ENCODE results near the gene IFIT2.
"Not testable (repeated sequence)": the region's sequence is repeated elsewhere in the genome, so short reads cannot be mapped to it uniquely, and the experiment has no call there.

The IFIT2 gene

GRCh38 chr10:89279421-89279869, 22.4 kb upstream of the IFIT2 start:
- DNase-seq (ENCODE audit: low read depth in 2 of 2), result no peak

GRCh38 chr10:89280508-89280907, 21.3 kb upstream of the IFIT2 start:
- DNase-seq (ENCODE audit: low read depth in 2 of 2), result no peak

- DNase-seq (ENCODE audit: low read depth in 2 of 2), result no peak
Measured at GRCh38 chr10:89281606-89282395, 20.0 kb upstream of the IFIT2 start.

- no peak for DNase-seq (ENCODE audit: low read depth in 2 of 2)
Measured at GRCh38 chr10:89283025-89283935, 18.6 kb upstream of the IFIT2 start.

GRCh38 chr10:89283936-89284475, 17.8 kb upstream of the IFIT2 start:
- DNase-seq (ENCODE audit: low read depth in 2 of 2), result no peak

- DNase-seq (ENCODE audit: low read depth in 2 of 2), result not testable (repeated sequence)
Measured at GRCh38 chr10:89284711-89285110, 17.1 kb upstream of the IFIT2 start.

- DNase-seq (ENCODE audit: low read depth in 2 of 2), result not testable (repeated sequence)
Measured at GRCh38 chr10:89285303-89285702, 16.5 kb upstream of the IFIT2 start.

GRCh38 chr10:89294721-89295239, 7.1 kb upstream of the IFIT2 start:
- DNase-seq (ENCODE audit: low read depth in 2 of 2), result no peak

GRCh38 chr10:89295597-89295996, 6.2 kb upstream of the IFIT2 start:
- DNase-seq (ENCODE audit: low read depth in 2 of 2), result no peak

GRCh38 chr10:89296220-89296648, 5.6 kb upstream of the IFIT2 start:
- DNase-seq (ENCODE audit: low read depth in 2 of 2), result no peak

GRCh38 chr10:89297356-89297755, 4.5 kb upstream of the IFIT2 start:
- no peak for DNase-seq (ENCODE audit: low read depth in 2 of 2)

- no peak for DNase-seq (ENCODE audit: low read depth in 2 of 2)
Measured at GRCh38 chr10:89297791-89298190, 4.1 kb upstream of the IFIT2 start.

GRCh38 chr10:89299031-89299430, 2.8 kb upstream of the IFIT2 start:
- DNase-seq (ENCODE audit: low read depth in 2 of 2), result no peak

GRCh38 chr10:89301232-89301631, 614 bp upstream of the IFIT2 start:
- DNase-seq (ENCODE audit: low read depth in 2 of 2), result no peak

- no peak for DNase-seq (ENCODE audit: low read depth in 2 of 2)
Measured at GRCh38 chr10:89302625-89303024, 779 bp downstream of the IFIT2 start.

GRCh38 chr10:89303161-89303560, 1.3 kb downstream of the IFIT2 start:
- DNase-seq (ENCODE audit: low read depth in 2 of 2), result no peak

- no peak for DNase-seq (ENCODE audit: low read depth in 2 of 2)
Measured at GRCh38 chr10:89304026-89304425, 2.2 kb downstream of the IFIT2 start.

GRCh38 chr10:89304446-89304845, 2.6 kb downstream of the IFIT2 start:
- no peak for DNase-seq (ENCODE audit: low read depth in 2 of 2)

GRCh38 chr10:89304925-89305324, 3.1 kb downstream of the IFIT2 start:
- no peak for DNase-seq (ENCODE audit: low read depth in 2 of 2)

GRCh38 chr10:89305766-89306433, 4.1 kb downstream of the IFIT2 start:
- DNase-seq (ENCODE audit: low read depth in 2 of 2), result no peak

- no peak for DNase-seq (ENCODE audit: low read depth in 2 of 2)
Measured at GRCh38 chr10:89306434-89307268, 4.8 kb downstream of the IFIT2 start.
